ENCODE measurements around the gene POU6F2. TPM values are rescaled to one million over a fixed set of nuclear protein-coding genes. Genes with fewer than 3 reads are reported as not detected.

The POU6F2 gene
- total RNA-seq, 1 experiment from 2014 or later: not detected

GRCh38 chr7:38936641-38937040, 41.1 kb upstream of the POU6F2 start:
- H3K9me3 ChIP-seq (ENCODE audit: low read depth, low read length, poor library complexity, severe bottlenecking): no peaks in the 10 kb centered on the region
- H3K4me1 ChIP-seq (ENCODE audit: insufficient read depth, low read length, poor library complexity, severe bottlenecking): peaks cover 3% of the 10 kb centered on the region
- TF ChIP-seq, protein P1, sequence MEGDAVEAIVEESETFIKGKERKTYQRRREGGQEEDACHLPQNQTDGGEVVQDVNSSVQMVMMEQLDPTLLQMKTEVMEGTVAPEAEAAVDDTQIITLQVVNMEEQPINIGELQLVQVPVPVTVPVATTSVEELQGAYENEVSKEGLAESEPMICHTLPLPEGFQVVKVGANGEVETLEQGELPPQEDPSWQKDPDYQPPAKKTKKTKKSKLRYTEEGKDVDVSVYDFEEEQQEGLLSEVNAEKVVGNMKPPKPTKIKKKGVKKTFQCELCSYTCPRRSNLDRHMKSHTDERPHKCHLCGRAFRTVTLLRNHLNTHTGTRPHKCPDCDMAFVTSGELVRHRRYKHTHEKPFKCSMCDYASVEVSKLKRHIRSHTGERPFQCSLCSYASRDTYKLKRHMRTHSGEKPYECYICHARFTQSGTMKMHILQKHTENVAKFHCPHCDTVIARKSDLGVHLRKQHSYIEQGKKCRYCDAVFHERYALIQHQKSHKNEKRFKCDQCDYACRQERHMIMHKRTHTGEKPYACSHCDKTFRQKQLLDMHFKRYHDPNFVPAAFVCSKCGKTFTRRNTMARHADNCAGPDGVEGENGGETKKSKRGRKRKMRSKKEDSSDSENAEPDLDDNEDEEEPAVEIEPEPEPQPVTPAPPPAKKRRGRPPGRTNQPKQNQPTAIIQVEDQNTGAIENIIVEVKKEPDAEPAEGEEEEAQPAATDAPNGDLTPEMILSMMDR (conservative IDR thresholded peaks at IDR 0.05; ENCODE audit: low read depth, low read length): no peak
- TF ChIP-seq EZH2 (IDR thresholded peaks at IDR 0.05; ENCODE audit: borderline replicate concordance, low read depth, low read length, poor library complexity, severe bottlenecking): no peak
- POLR2A ChIA-PET (ENCODE audit: low non-redundant PET): no interaction called here
- H3K27ac ChIP-seq (ENCODE audit: low read depth, low read length, poor library complexity, severe bottlenecking): no peak overlapping the region
- H3K4me3 ChIP-seq (ENCODE audit: low read depth, low read length, poor library complexity, severe bottlenecking): no peak overlapping the region
- intact Hi-C loops (cut with micrococcal nuclease; ENCODE audit: unreplicated experiment): no loop called here
- H3K36me3 ChIP-seq (ENCODE audit: insufficient read depth, low read length, poor library complexity, severe bottlenecking): no peaks in the 10 kb centered on the region
- peaks cover 16% of the 10 kb centered on the region for H3K27me3 ChIP-seq (replicated peaks; ENCODE audit: insufficient read depth, low read depth, low read length, poor library complexity)
- CTCF ChIA-PET: no interaction called here
- no TSS peak for BruUV-seq (replicated peaks)
- no peak for DNase-seq (ENCODE audit: low spot score)

GRCh38 chr7:38938001-38938485, 39.7 kb upstream of the POU6F2 start:
- no TSS peak for BruUV-seq (replicated peaks)
- no peak for DNase-seq (ENCODE audit: low spot score)
- H3K9me3 ChIP-seq (ENCODE audit: low read depth, low read length, poor library complexity, severe bottlenecking): no peaks in the 10 kb centered on the region
- H3K36me3 ChIP-seq (ENCODE audit: insufficient read depth, low read length, poor library complexity, severe bottlenecking): no peaks in the 10 kb centered on the region
- CTCF ChIA-PET: no interaction called here
- POLR2A ChIA-PET (ENCODE audit: low non-redundant PET): no interaction called here
- no peak overlapping the region for H3K27ac ChIP-seq (ENCODE audit: low read depth, low read length, poor library complexity, severe bottlenecking)
- no peak for TF ChIP-seq EZH2 (IDR thresholded peaks at IDR 0.05; ENCODE audit: borderline replicate concordance, low read depth, low read length, poor library complexity, severe bottlenecking)
- TF ChIP-seq, protein P1 (conservative IDR thresholded peaks at IDR 0.05; ENCODE audit: low read depth, low read length): no peak
- no peak overlapping the region for H3K4me3 ChIP-seq (ENCODE audit: low read depth, low read length, poor library complexity, severe bottlenecking)
- H3K4me1 ChIP-seq (ENCODE audit: insufficient read depth, low read length, poor library complexity, severe bottlenecking): peaks cover 3% of the 10 kb centered on the region
- H3K27me3 ChIP-seq (replicated peaks; ENCODE audit: insufficient read depth, low read depth, low read length, poor library complexity): peaks cover 16% of the 10 kb centered on the region
- intact Hi-C loops (cut with micrococcal nuclease; ENCODE audit: unreplicated experiment): no loop called here

- ChIA-PET POLR2A (ENCODE audit: low non-redundant PET) (no interaction called here), CTCF (no interaction called here)
- Histone ChIP-seq H3K4me1 (ENCODE audit: insufficient read depth, low read length, poor library complexity, severe bottlenecking) (peaks cover 3% of the 10 kb centered on the region), H3K36me3 (ENCODE audit: insufficient read depth, low read length, poor library complexity, severe bottlenecking) (no peaks in the 10 kb centered on the region), H3K9me3 (ENCODE audit: low read depth, low read length, poor library complexity, severe bottlenecking) (no peaks in the 10 kb centered on the region), H3K4me3 (ENCODE audit: low read depth, low read length, poor library complexity, severe bottlenecking) (no peak overlapping the region), H3K27me3 (replicated peaks; ENCODE audit: insufficient read depth, low read depth, low read length, poor library complexity) (peaks cover 16% of the 10 kb centered on the region), H3K27ac (ENCODE audit: low read depth, low read length, poor library complexity, severe bottlenecking) (no peak overlapping the region)
- intact Hi-C loops (cut with micrococcal nuclease; ENCODE audit: unreplicated experiment): no loop called here
- TF ChIP-seq, protein P1 (conservative IDR thresholded peaks at IDR 0.05; ENCODE audit: low read depth, low read length): no peak
- no TSS peak for BruUV-seq (replicated peaks)
- no peak for DNase-seq (ENCODE audit: low spot score)
These were observed 39.1 kb upstream of the POU6F2 start for GRCh38 chr7:38938589-38938988.

Data from A673 (cell line).